ENCODE data around the gene PDE9A.

DNA sequence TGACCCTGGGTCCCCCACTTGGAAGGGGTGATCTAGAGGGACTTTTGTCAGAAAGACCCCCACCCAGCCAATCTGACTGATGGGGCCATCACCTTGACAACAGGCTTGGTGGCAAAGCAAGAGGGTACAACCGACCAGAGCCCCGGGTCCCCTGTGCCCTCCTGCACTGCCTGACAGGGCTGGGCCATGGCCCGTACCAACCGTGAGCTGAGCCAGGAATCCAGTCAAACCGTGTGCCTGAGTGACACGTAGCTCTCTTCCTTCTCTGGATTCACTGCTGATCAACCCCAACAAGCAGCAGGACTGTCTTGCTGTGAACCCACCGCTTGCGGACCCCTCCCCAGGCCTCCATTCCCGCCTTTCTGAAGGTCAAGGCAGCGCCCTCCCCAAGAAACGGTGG lies 27.0 kb downstream of the PDE9A start:
- TF ChIP-seq, protein P1, sequence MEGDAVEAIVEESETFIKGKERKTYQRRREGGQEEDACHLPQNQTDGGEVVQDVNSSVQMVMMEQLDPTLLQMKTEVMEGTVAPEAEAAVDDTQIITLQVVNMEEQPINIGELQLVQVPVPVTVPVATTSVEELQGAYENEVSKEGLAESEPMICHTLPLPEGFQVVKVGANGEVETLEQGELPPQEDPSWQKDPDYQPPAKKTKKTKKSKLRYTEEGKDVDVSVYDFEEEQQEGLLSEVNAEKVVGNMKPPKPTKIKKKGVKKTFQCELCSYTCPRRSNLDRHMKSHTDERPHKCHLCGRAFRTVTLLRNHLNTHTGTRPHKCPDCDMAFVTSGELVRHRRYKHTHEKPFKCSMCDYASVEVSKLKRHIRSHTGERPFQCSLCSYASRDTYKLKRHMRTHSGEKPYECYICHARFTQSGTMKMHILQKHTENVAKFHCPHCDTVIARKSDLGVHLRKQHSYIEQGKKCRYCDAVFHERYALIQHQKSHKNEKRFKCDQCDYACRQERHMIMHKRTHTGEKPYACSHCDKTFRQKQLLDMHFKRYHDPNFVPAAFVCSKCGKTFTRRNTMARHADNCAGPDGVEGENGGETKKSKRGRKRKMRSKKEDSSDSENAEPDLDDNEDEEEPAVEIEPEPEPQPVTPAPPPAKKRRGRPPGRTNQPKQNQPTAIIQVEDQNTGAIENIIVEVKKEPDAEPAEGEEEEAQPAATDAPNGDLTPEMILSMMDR (IDR thresholded peaks at IDR 0.05; ENCODE audit: poor library complexity), result no peak
- TF ChIP-seq EZH2 (IDR thresholded peaks at IDR 0.05; ENCODE audit: borderline replicate concordance), result no peak
- TF ChIP-seq EZH2phosphoT487 (IDR thresholded peaks at IDR 0.05; ENCODE audit: low read depth, severe bottlenecking, unreplicated experiment), result no peak
